ENCODE data around the gene KRTAP9-1. TPM values are rescaled to one million over a fixed set of nuclear protein-coding genes. Genes with fewer than 3 reads are reported as not detected.
A peak's percentile ranks its signal among the peaks of the same experiment; 100 is the strongest.
"Not testable (repeated sequence)": the region's sequence is repeated elsewhere in the genome, so short reads cannot be mapped to it uniquely, and the experiment has no call there.

The KRTAP9-1 gene
- total RNA-seq, 6 donors from 2014 or later: not detected

GRCh38 chr17:41153856-41154255 lies 35.8 kb upstream of the KRTAP9-1 start:
- Histone ChIP-seq H3K27me3 (no peaks in the 10 kb centered on the region), H3K9me3 (no peaks in the 10 kb centered on the region), H3K27ac (no peak overlapping the region), H3K36me3 (no peaks in the 10 kb centered on the region), H3K4me3 (no peak overlapping the region), H3K4me1 (no peaks in the 10 kb centered on the region)
- WGBS, 2 donors: 3 to 12% methylated on average over 2 of the region's 2 CpGs
- no peak for TF ChIP-seq EP300 (IDR thresholded peaks at IDR 0.05)
- TF ChIP-seq CTCF (IDR thresholded peaks at IDR 0.05): no peak
- no peak for TF ChIP-seq POLR2A (IDR thresholded peaks at IDR 0.05)
- TF ChIP-seq POLR2AphosphoS5 (IDR thresholded peaks at IDR 0.05): no peak
- no peak for DNase-seq
- ATAC-seq (ENCODE audit: low FRiP score in 2 of 2): no peak

GRCh38 chr17:41160190-41160589 lies 29.5 kb upstream of the KRTAP9-1 start:
- not testable (repeated sequence) for ATAC-seq (ENCODE audit: low FRiP score in 2 of 2); H3K36me3 ChIP-seq; H3K27ac ChIP-seq; H3K4me1 ChIP-seq; H3K4me3 ChIP-seq; H3K9me3 ChIP-seq; H3K27me3 ChIP-seq
- DNase-seq: peak in 1 of 2 donors; percentile 58
- WGBS, 2 donors: 73 to 100% methylated on average over 1 to 2 of the region's 3 CpGs

- Histone ChIP-seq H3K4me3 (no peak within 1 kb of the TSS), H3K4me1 (no peaks in the 10 kb centered on the region), H3K27ac (no peak within 1 kb of the TSS), H3K36me3 (no peaks in the 10 kb centered on the region), H3K9me3 (no peaks in the 10 kb centered on the region), H3K27me3 (no peaks in the 10 kb centered on the region)
- no peak for ATAC-seq (ENCODE audit: low FRiP score in 2 of 2)
- no peak for DNase-seq
- no peak for TF ChIP-seq POLR2A (IDR thresholded peaks at IDR 0.05)
- no peak for TF ChIP-seq EP300 (IDR thresholded peaks at IDR 0.05)
- TF ChIP-seq CTCF (IDR thresholded peaks at IDR 0.05): no peak
- no peak for TF ChIP-seq POLR2AphosphoS5 (IDR thresholded peaks at IDR 0.05)
- 85 to 89% methylated on average over 1 of the region's 1 CpG for WGBS, 2 donors
Measured at GRCh38 chr17:41160648-41161047, 29.0 kb upstream of the KRTAP9-1 start, which contains the start of gene KRTAP4-4. KRTAP4-4 (minus strand) TSS chr17:41160748; CDS start chr17:41160691, 57 bp downstream.

GRCh38 chr17:41163828-41164227 lies 25.9 kb upstream of the KRTAP9-1 start:
- ATAC-seq (ENCODE audit: low FRiP score in 2 of 2) (no peak), DNase-seq (no peak)
- no peak for TF ChIP-seq POLR2AphosphoS5 (IDR thresholded peaks at IDR 0.05)
- no peak for TF ChIP-seq CTCF (IDR thresholded peaks at IDR 0.05)
- no peak for TF ChIP-seq EP300 (IDR thresholded peaks at IDR 0.05)
- TF ChIP-seq POLR2A (IDR thresholded peaks at IDR 0.05): no peak
- Histone ChIP-seq H3K4me1 (no peaks in the 10 kb centered on the region), H3K27ac (no peak overlapping the region), H3K27me3 (no peaks in the 10 kb centered on the region), H3K36me3 (no peaks in the 10 kb centered on the region), H3K4me3 (no peak overlapping the region), H3K9me3 (no peaks in the 10 kb centered on the region)
- WGBS, 2 donors: 62 to 73% methylated on average over 7 of the region's 7 CpGs

GRCh38 chr17:41167561-41167960 lies 22.1 kb upstream of the KRTAP9-1 start:
- ATAC-seq (ENCODE audit: low FRiP score in 2 of 2) (no peak), DNase-seq (peak in 1 of 2 donors; percentile 50)
- Histone ChIP-seq H3K9me3 (no peaks in the 10 kb centered on the region), H3K27ac (no peak overlapping the region), H3K27me3 (no peaks in the 10 kb centered on the region), H3K4me3 (no peak overlapping the region), H3K4me1 (no peaks in the 10 kb centered on the region), H3K36me3 (no peaks in the 10 kb centered on the region)
- WGBS, 2 donors: 81 to 89% methylated on average over 5 to 7 of the region's 7 CpGs
- no peak for TF ChIP-seq POLR2AphosphoS5 (IDR thresholded peaks at IDR 0.05)
- TF ChIP-seq POLR2A (IDR thresholded peaks at IDR 0.05): no peak
- no peak for TF ChIP-seq EP300 (IDR thresholded peaks at IDR 0.05)

GRCh38 chr17:41168121-41168520 lies 21.6 kb upstream of the KRTAP9-1 start, which contains the start of gene KRTAP4-3:
KRTAP4-3 (minus strand) TSS chr17:41168221; CDS start chr17:41168172, 49 bp downstream.
- Histone ChIP-seq H3K27ac (no peak within 1 kb of the TSS), H3K4me1 (no peaks in the 10 kb centered on the region), H3K27me3 (no peaks in the 10 kb centered on the region), H3K9me3 (no peaks in the 10 kb centered on the region), H3K4me3 (no peak within 1 kb of the TSS), H3K36me3 (no peaks in the 10 kb centered on the region)
- TF ChIP-seq POLR2A (IDR thresholded peaks at IDR 0.05): no peak
- TF ChIP-seq CTCF (IDR thresholded peaks at IDR 0.05): no peak
- no peak for TF ChIP-seq POLR2AphosphoS5 (IDR thresholded peaks at IDR 0.05)
- TF ChIP-seq EP300 (IDR thresholded peaks at IDR 0.05): no peak
- ATAC-seq (ENCODE audit: low FRiP score in 2 of 2) (no peak), DNase-seq (no peak)
- 68 to 80% methylated on average over 1 of the region's 1 CpG for WGBS, 2 donors
